ENCODE data around the gene PCBD2.

Gene PCBD2

GRCh38 chr5:134913254-134913653 lies 8.3 kb downstream of the PCBD2 start:
- Histone ChIP-seq H3K9ac (ENCODE audit: low read length) (no peak overlapping the region), H3K36me3 (ENCODE audit: control insufficient read depth, insufficient read depth, low read length) (no peaks in the 10 kb centered on the region), H3K4me1 (ENCODE audit: control insufficient read depth, insufficient read depth, low read length) (peaks cover 21% of the 10 kb centered on the region), H3K9me3 (ENCODE audit: control insufficient read depth, low read length) (no peaks in the 10 kb centered on the region), H3K27me3 (ENCODE audit: control insufficient read depth, insufficient read depth, low read length) (no peaks in the 10 kb centered on the region), H3K4me3 (ENCODE audit: low read length) (no peak overlapping the region)

- Histone ChIP-seq H3K9me3 (ENCODE audit: control insufficient read depth, low read length) (no peaks in the 10 kb centered on the region), H3K36me3 (ENCODE audit: control insufficient read depth, insufficient read depth, low read length) (no peaks in the 10 kb centered on the region), H3K27me3 (ENCODE audit: control insufficient read depth, insufficient read depth, low read length) (no peaks in the 10 kb centered on the region), H3K4me3 (ENCODE audit: low read length) (no peak overlapping the region), H3K4me1 (ENCODE audit: control insufficient read depth, insufficient read depth, low read length) (peaks cover 21% of the 10 kb centered on the region), H3K9ac (ENCODE audit: low read length) (no peak overlapping the region)
These were observed 8.9 kb downstream of the PCBD2 start for GRCh38 chr5:134913795-134914194.

- Histone ChIP-seq H3K4me3 (ENCODE audit: low read length) (no peak overlapping the region), H3K36me3 (ENCODE audit: control insufficient read depth, insufficient read depth, low read length) (no peaks in the 10 kb centered on the region), H3K9ac (ENCODE audit: low read length) (no peak overlapping the region), H3K9me3 (ENCODE audit: control insufficient read depth, low read length) (no peaks in the 10 kb centered on the region), H3K4me1 (ENCODE audit: control insufficient read depth, insufficient read depth, low read length) (peaks cover 17% of the 10 kb centered on the region), H3K27me3 (ENCODE audit: control insufficient read depth, insufficient read depth, low read length) (no peaks in the 10 kb centered on the region)
These were observed 12.3 kb downstream of the PCBD2 start for GRCh38 chr5:134917070-134917815.

- Histone ChIP-seq H3K9me3 (ENCODE audit: control insufficient read depth, low read length) (no peaks in the 10 kb centered on the region), H3K9ac (ENCODE audit: low read length) (no peak overlapping the region), H3K27me3 (ENCODE audit: control insufficient read depth, insufficient read depth, low read length) (no peaks in the 10 kb centered on the region), H3K36me3 (ENCODE audit: control insufficient read depth, insufficient read depth, low read length) (no peaks in the 10 kb centered on the region), H3K4me3 (ENCODE audit: low read length) (no peak overlapping the region), H3K4me1 (ENCODE audit: control insufficient read depth, insufficient read depth, low read length) (peaks cover 17% of the 10 kb centered on the region)
These were observed 13.9 kb downstream of the PCBD2 start for GRCh38 chr5:134918861-134919260.

- Histone ChIP-seq H3K9ac (ENCODE audit: low read length) (no peak overlapping the region), H3K9me3 (ENCODE audit: control insufficient read depth, low read length) (no peaks in the 10 kb centered on the region), H3K4me3 (ENCODE audit: low read length) (no peak overlapping the region), H3K4me1 (ENCODE audit: control insufficient read depth, insufficient read depth, low read length) (peaks cover 17% of the 10 kb centered on the region), H3K27me3 (ENCODE audit: control insufficient read depth, insufficient read depth, low read length) (no peaks in the 10 kb centered on the region), H3K36me3 (ENCODE audit: control insufficient read depth, insufficient read depth, low read length) (no peaks in the 10 kb centered on the region)
These were observed 16.1 kb downstream of the PCBD2 start for GRCh38 chr5:134920848-134921575.

GRCh38 chr5:134932508-134932907 lies 27.6 kb downstream of the PCBD2 start:
- no peaks in the 10 kb centered on the region for H3K27me3 ChIP-seq (ENCODE audit: control insufficient read depth, insufficient read depth, low read length)
- H3K9me3 ChIP-seq (ENCODE audit: control insufficient read depth, low read length), result no peaks in the 10 kb centered on the region
- no peaks in the 10 kb centered on the region for H3K4me1 ChIP-seq (ENCODE audit: control insufficient read depth, insufficient read depth, low read length)
- no peaks in the 10 kb centered on the region for H3K36me3 ChIP-seq (ENCODE audit: control insufficient read depth, insufficient read depth, low read length)
- H3K4me3 ChIP-seq (ENCODE audit: low read length), result no peak overlapping the region
- no peak overlapping the region for H3K9ac ChIP-seq (ENCODE audit: low read length)

- Histone ChIP-seq H3K4me3 (ENCODE audit: low read length) (no peak overlapping the region), H3K9ac (ENCODE audit: low read length) (no peak overlapping the region), H3K4me1 (ENCODE audit: control insufficient read depth, insufficient read depth, low read length) (no peaks in the 10 kb centered on the region), H3K27me3 (ENCODE audit: control insufficient read depth, insufficient read depth, low read length) (no peaks in the 10 kb centered on the region), H3K36me3 (ENCODE audit: control insufficient read depth, insufficient read depth, low read length) (no peaks in the 10 kb centered on the region), H3K9me3 (ENCODE audit: control insufficient read depth, low read length) (no peaks in the 10 kb centered on the region)
These were observed 29.3 kb downstream of the PCBD2 start for GRCh38 chr5:134934202-134934601.

GRCh38 chr5:134935711-134936602 lies 31.0 kb downstream of the PCBD2 start:
- H3K9ac ChIP-seq (ENCODE audit: low read length), result no peak overlapping the region
- no peaks in the 10 kb centered on the region for H3K36me3 ChIP-seq (ENCODE audit: control insufficient read depth, insufficient read depth, low read length)
- no peaks in the 10 kb centered on the region for H3K9me3 ChIP-seq (ENCODE audit: control insufficient read depth, low read length)
- no peaks in the 10 kb centered on the region for H3K27me3 ChIP-seq (ENCODE audit: control insufficient read depth, insufficient read depth, low read length)
- H3K4me3 ChIP-seq (ENCODE audit: low read length), result no peak overlapping the region
- H3K4me1 ChIP-seq (ENCODE audit: control insufficient read depth, insufficient read depth, low read length), result no peaks in the 10 kb centered on the region

GRCh38 chr5:134937526-134937925 lies 32.6 kb downstream of the PCBD2 start:
- no peak overlapping the region for H3K4me3 ChIP-seq (ENCODE audit: low read length)

GRCh38 chr5:134938030-134938429 lies 33.1 kb downstream of the PCBD2 start:
- Histone ChIP-seq H3K4me3 (ENCODE audit: low read length) (no peak overlapping the region), H3K36me3 (ENCODE audit: control insufficient read depth, insufficient read depth, low read length) (no peaks in the 10 kb centered on the region), H3K4me1 (ENCODE audit: control insufficient read depth, insufficient read depth, low read length) (no peaks in the 10 kb centered on the region), H3K27me3 (ENCODE audit: control insufficient read depth, insufficient read depth, low read length) (no peaks in the 10 kb centered on the region), H3K9me3 (ENCODE audit: control insufficient read depth, low read length) (no peaks in the 10 kb centered on the region), H3K9ac (ENCODE audit: low read length) (no peak overlapping the region)

More at GRCh38 chr5:134937526-134937925, 32.6 kb downstream of the PCBD2 start:
- Histone ChIP-seq H3K36me3 (ENCODE audit: control insufficient read depth, insufficient read depth, low read length) (no peaks in the 10 kb centered on the region), H3K27me3 (ENCODE audit: control insufficient read depth, insufficient read depth, low read length) (no peaks in the 10 kb centered on the region), H3K9ac (ENCODE audit: low read length) (no peak overlapping the region), H3K4me1 (ENCODE audit: control insufficient read depth, insufficient read depth, low read length) (no peaks in the 10 kb centered on the region), H3K9me3 (ENCODE audit: control insufficient read depth, low read length) (no peaks in the 10 kb centered on the region)

- H3K36me3 ChIP-seq (ENCODE audit: control insufficient read depth, insufficient read depth, low read length), result no peaks in the 10 kb centered on the region
- H3K9me3 ChIP-seq (ENCODE audit: control insufficient read depth, low read length), result no peaks in the 10 kb centered on the region
- H3K4me3 ChIP-seq (ENCODE audit: low read length), result no peak overlapping the region
- no peaks in the 10 kb centered on the region for H3K27me3 ChIP-seq (ENCODE audit: control insufficient read depth, insufficient read depth, low read length)
- no peak overlapping the region for H3K9ac ChIP-seq (ENCODE audit: low read length)
- H3K4me1 ChIP-seq (ENCODE audit: control insufficient read depth, insufficient read depth, low read length), result no peaks in the 10 kb centered on the region
These were observed 34.6 kb downstream of the PCBD2 start for GRCh38 chr5:134939500-134939899.

GRCh38 chr5:134943547-134943946 lies 38.6 kb downstream of the PCBD2 start:
- H3K27me3 ChIP-seq (ENCODE audit: control insufficient read depth, insufficient read depth, low read length), result no peaks in the 10 kb centered on the region
- H3K4me1 ChIP-seq (ENCODE audit: control insufficient read depth, insufficient read depth, low read length), result no peaks in the 10 kb centered on the region
- H3K36me3 ChIP-seq (ENCODE audit: control insufficient read depth, insufficient read depth, low read length), result no peaks in the 10 kb centered on the region
- no peaks in the 10 kb centered on the region for H3K9me3 ChIP-seq (ENCODE audit: control insufficient read depth, low read length)
- H3K9ac ChIP-seq (ENCODE audit: low read length), result no peak overlapping the region
- no peak overlapping the region for H3K4me3 ChIP-seq (ENCODE audit: low read length)

All from mucosa of stomach (tissue), 1 donor.